Activated T-cell treated with anti-CD3 and anti-CD28 coated beads, Interleukin-2, amount 50 U/mL, for 1 hour (primary cell): Measurements from ENCODE around the gene ZFAND3.
A peak's percentile ranks its signal among the peaks of the same experiment; 100 is the strongest.

ENCODE experiments used
- DNase-seq: peaks from one replicate; pipeline ENCODE4 v3.0.0-alpha.2; 2020

The ZFAND3 gene

GRCh38 chr6:38174315-38174714 is 354.8 kb downstream of the ZFAND3 start:
- DNase-seq, result no peak

- DNase-seq, result no peak
These were observed 355.4 kb downstream of the ZFAND3 start for GRCh38 chr6:38174806-38175495.

GRCh38 chr6:38175786-38176185 is 356.3 kb downstream of the ZFAND3 start:
- DNase-seq, result no peak

- DNase-seq, result no peak
These were observed 357.5 kb downstream of the ZFAND3 start for GRCh38 chr6:38176797-38177751.

- DNase-seq, result peak; percentile 14
These were observed 358.5 kb downstream of the ZFAND3 start for GRCh38 chr6:38177882-38178583.

- DNase-seq, result no peak
These were observed 359.0 kb downstream of the ZFAND3 start for GRCh38 chr6:38178584-38178886.

- peak; percentile 9 for DNase-seq
These were observed 359.8 kb downstream of the ZFAND3 start for GRCh38 chr6:38179300-38179699.

- DNase-seq, result peak; percentile 11
These were observed 360.4 kb downstream of the ZFAND3 start for GRCh38 chr6:38179794-38180430.

- peak; percentile 3 for DNase-seq
These were observed 361.1 kb downstream of the ZFAND3 start for GRCh38 chr6:38180586-38180985.

GRCh38 chr6:38182426-38182825 is 362.9 kb downstream of the ZFAND3 start:
- no peak for DNase-seq

- DNase-seq, result no peak
These were observed 364.5 kb downstream of the ZFAND3 start for GRCh38 chr6:38183856-38184584.

- DNase-seq, result no peak
These were observed 365.1 kb downstream of the ZFAND3 start for GRCh38 chr6:38184585-38185080.

- no peak for DNase-seq
These were observed 365.7 kb downstream of the ZFAND3 start for GRCh38 chr6:38185244-38185643.

- DNase-seq, result no peak
These were observed 366.2 kb downstream of the ZFAND3 start for GRCh38 chr6:38185752-38186151.

GRCh38 chr6:38187325-38187724 is 367.8 kb downstream of the ZFAND3 start:
- DNase-seq, result no peak

- no peak for DNase-seq
These were observed 368.5 kb downstream of the ZFAND3 start for GRCh38 chr6:38187811-38188590.

GRCh38 chr6:38188677-38189335 is 369.3 kb downstream of the ZFAND3 start:
- DNase-seq, result no peak

- no peak for DNase-seq
These were observed 371.9 kb downstream of the ZFAND3 start for GRCh38 chr6:38191418-38191817.

GRCh38 chr6:38192011-38192410 is 372.5 kb downstream of the ZFAND3 start:
- no peak for DNase-seq

GRCh38 chr6:38192487-38192886 is 373.0 kb downstream of the ZFAND3 start:
- DNase-seq, result no peak

- DNase-seq, result no peak
These were observed 373.5 kb downstream of the ZFAND3 start for GRCh38 chr6:38193051-38193450.
